ENCODE results near the gene TRMT61A.
A peak's percentile ranks its signal among the peaks of the same experiment; 100 is the strongest.
"Not testable (repeated sequence)": the region's sequence is repeated elsewhere in the genome, so short reads cannot be mapped to it uniquely, and the experiment has no call there.

Gene TRMT61A

DNA sequence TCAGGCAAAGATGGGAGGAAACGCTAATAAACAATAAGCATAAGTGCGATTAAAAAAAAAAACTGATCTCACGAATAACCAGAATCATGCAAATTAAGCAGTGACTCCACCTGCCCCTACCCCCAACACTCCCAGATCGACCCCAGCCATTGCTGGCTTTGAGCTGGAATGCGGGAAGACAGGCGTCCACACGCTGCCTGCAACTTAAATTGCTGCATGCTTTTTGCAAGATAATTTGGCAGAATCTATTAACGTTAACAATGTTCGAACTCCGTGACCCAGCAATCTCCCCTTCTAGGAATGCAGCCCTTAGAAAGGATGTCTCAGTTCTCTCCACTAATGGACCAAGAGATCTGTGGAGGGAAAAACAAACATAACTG lies 5.4 kb upstream of the TRMT61A start:
- no peak for DNase-seq

DNA sequence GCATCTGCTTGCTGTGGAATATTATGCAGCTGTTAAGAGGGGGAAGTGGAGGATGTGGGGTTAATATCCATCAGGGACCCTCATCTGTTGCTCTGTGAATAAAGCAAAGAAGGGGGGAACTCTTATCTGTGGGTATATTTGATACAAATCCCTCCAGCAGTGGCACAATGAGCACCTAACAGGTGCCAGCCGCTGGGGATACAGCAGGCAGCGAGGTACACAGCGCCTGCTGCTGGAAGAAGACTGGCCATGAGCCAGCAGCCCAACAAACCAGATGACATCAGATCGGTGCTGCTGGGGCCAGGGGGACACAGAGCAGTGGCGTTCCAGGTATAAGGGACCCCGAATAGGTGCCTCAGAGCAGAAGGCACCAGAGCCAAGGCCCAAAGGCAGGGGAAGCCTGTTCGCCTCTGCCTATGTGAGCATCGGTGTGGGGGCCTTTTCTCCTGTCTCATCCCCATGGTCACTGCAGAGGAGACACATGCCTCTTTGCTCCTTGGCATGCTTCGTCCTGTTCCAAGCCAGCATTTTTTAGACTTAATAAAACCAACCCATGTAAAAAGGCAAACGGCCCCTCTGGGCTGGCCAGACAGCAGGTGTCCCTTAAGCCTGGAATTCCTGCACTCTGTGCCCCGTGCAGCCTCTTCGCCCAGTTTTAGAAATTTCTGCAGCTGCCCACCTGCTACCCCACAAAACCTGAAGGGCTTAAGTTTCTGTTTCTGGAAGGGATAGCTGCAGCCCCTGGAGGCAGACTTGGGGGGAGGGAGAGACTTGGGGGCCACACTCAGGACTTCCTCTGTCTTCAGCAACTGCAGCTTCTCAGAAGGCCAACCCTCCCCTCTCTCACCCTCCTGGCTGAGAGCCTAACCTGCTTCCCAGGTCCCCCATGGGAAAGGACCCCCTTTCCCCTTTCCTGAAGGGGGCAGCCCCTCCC lies 4.7 kb upstream of the TRMT61A start:
- DNase-seq, result no peak

DNA sequence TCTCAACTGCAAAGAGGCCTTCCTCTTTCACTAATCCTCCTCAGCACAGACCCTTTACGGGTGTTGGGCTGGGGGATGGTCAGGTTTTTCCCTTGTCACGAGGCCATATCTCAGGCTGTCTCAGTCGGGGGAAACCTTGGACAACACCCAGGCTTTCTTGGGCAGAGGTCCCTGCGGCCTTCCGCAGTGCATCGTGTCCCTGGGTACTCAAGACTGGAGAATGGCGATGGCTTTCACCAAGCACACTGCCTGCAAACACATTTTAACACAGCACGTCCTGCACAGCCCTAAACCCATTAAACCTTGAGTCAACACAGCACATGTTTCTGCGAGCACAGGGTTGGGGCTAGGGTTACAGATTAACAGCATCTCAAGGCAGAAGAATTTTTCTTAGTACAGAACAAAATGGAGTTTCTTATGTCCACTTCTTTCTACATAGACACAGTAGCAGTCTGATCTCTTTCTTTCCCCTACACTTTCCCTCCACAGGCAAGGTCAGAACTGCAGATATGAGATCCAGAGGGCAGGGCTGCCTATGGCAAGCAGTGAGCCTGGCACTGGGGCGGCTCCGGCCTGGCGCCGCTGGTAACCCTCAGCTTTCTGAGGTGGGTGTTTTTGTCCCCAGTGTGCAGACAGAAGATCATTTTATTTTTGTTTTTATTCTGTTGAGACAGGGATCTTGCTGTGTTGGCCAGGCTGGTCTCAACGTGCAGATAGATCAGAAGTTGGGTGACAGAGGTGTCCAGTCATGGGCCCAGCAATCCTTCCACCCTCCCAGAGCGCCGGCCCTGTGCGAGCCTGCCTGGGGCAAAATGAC lies 3.4 kb upstream of the TRMT61A start:
- DNase-seq, result not testable (repeated sequence)

DNA sequence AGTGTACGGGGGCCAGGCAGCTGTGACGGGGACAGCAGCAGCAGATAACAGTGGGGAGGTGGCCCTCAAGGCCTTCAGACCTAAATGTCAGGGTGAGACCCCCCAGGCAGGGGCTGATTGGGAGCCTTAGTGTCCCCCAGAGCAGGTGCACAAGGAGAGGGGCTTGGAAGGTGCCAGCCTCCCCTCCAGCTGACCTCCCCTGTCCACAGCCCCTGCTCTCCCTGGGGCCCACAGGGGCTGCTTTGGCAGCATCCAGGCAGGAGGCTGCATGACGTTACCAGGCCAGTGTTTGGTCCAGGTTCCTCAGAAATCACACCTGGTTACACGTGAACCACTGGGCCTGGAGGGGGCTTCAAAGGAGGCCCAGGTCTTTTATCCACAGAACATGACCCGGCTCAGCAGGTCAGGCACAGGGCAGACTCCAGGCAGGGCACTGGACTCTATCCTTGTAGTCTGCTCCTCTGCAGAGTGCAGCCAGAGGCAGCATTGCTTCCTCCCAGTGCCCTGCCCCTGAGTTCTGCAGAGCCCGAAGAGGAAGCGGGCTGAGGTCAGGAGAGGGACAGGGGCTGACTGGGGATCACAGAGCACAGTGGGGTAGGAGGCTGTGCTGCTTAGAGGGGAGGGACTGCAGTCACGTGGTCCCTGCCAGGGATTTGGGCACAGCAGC lies 2.6 kb upstream of the TRMT61A start:
- no peak for DNase-seq

DNA sequence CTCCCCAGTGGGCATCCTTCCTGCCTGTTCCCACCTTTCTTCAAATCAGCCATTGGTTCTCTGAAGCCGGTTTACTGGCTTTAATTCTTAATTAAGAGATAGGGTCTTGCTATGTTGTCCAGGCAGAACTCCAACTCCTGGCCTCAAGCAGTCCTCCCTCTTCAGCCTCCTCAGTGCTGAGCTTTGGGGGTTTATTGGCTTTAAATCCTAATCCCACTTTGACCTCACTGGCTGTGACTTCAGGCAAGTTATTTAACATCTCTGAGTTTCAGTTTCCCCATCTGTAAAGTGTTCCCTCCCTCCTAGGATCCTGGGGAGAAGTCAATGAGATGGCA lies 2.1 kb upstream of the TRMT61A start:
- DNase-seq, result no peak

DNA sequence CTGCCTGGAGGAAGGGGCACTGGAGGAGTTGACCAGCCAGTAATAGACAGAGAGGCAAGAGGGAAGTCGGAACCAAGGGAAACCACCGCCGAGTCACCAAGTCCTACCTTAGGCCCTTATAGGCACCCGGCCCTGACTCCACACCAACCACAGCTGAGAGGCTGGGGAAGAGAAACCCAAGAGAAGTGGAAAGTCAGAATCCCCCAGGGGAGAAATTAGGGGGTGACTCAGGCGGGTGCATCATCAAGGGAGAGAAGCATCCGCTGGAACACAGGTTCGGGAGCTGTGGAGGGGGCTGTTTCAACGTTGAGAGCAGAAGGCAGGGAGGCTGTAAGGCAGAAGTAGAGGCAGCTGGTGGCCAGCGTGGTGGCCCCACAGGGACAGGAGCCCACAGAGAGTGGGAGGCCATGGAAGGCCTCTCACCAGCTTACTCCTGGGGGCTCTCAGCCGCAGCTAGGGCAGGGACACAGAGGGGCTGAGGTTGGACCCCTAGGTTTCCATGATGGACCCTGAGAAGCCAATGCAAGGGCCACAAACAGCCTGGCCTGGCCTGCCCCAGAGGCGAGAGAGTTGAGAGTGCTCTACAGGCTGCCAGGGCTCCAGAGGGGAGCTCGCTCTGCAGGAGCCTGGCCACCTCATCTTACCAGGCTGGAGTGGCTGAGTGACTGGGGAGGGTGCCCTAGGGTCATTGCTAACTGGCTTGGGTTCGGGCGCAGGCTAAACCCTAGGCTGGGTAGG lies 1.4 kb upstream of the TRMT61A start:
- DNase-seq, result peak; percentile 79

DNA sequence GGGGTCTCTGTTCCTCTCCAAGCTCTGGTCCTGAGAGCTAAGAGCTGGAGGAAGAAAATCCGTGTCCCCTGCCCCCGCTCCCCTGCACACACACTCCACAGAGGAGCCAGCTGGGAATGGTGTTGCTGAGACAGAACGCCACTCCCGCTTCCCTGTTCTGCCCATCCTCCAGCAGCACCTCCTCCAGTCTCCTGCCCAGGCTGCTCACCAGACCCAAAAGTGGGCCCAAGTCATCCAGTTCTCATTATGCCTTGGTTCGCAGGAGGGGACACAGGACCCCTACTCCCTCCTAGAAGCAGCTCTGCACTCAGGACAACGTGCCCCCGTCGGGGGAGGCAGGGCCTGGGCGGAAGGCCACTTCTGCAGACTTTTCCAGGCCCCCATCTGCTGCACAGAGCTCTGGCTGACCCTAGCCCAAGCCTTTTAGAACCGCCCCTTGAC lies 830 bp upstream of the TRMT61A start:
- peak; percentile 20 for DNase-seq

DNA sequence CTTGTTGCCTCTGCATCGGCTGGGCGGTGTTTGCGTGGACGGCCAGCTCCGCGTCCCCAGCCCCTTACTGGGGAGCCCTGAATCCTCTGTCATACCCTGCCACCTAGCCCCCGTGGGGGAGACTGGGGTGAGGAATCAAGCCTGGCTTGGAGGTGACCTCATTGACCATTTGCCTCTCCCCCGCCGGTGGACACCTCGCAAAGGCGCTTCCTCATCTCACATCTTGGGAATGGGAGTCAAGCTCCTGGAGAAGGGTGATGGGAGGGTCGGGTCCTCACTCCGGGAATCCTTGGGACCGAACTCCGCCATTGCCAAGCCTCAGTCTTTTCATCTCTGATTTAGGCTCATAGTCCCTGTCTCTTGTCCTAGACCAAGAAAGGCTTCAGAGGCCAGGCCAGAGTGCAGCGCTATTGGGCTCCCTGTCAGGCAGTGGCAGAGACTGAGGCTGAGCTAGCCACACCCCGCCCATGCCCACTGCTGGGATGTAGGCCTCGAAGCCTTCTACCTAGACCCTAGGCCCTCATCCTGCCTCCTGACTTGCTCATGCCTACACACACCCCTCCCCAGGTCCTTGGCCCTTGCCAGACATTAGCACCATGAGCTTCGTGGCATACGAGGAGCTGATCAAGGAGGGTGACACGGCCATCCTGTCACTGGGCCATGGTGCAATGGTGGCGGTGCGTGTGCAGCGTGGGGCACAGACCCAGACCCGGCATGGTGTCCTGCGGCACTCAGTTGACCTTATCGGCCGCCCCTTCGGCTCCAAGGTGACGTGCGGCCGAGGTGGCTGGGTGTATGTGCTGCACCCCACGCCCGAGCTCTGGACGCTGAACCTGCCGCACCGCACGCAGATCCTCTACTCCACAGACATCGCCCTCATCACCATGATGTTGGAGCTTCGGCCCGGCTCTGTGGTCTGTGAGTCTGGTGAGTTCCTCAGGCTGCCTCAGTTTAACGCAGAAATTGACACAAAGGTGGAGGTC lies 678 bp downstream of the TRMT61A start:
- DNase-seq, result no peak

DNA sequence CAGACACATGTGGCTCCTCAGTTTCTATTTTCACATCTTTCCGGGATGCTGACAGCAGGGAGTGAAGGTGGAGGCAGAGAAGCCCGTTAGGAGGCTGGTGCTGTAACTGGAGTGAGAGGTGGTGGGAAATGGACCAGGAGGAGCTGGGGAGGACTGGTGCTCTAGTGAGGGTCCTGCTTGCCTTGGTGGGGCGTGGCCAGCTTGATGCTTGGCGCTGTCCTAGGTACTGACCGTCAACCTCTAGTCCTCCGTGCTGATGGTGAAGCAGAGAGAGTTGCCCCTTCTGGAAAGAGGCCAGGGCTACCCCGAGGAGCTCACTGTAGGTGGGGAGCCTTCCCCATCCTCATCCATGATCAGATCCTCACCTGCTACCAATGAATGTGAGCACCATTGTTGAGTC lies 1.4 kb downstream of the TRMT61A start:
- DNase-seq, result no peak

DNA sequence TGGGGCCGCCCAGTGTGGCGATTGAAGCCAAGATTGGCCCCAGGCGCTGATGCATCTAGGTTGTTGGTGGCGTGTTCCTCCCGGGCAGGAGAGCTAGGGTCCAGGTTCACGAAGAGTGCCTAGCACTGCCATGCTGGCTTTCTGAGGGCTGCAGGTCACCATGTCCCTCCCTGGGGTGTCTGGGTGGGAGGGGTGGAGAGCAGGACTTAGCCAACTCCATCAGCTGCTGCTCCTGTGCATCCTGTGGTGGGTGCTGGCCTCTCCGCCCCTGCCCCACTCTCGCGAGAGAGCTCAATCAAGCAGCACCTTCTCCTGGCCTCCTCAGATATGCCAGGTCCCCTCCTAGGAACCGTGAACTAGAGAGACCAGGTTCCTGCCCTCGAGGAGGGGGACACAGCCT lies 1.8 kb downstream of the TRMT61A start:
- DNase-seq, result no peak

DNA sequence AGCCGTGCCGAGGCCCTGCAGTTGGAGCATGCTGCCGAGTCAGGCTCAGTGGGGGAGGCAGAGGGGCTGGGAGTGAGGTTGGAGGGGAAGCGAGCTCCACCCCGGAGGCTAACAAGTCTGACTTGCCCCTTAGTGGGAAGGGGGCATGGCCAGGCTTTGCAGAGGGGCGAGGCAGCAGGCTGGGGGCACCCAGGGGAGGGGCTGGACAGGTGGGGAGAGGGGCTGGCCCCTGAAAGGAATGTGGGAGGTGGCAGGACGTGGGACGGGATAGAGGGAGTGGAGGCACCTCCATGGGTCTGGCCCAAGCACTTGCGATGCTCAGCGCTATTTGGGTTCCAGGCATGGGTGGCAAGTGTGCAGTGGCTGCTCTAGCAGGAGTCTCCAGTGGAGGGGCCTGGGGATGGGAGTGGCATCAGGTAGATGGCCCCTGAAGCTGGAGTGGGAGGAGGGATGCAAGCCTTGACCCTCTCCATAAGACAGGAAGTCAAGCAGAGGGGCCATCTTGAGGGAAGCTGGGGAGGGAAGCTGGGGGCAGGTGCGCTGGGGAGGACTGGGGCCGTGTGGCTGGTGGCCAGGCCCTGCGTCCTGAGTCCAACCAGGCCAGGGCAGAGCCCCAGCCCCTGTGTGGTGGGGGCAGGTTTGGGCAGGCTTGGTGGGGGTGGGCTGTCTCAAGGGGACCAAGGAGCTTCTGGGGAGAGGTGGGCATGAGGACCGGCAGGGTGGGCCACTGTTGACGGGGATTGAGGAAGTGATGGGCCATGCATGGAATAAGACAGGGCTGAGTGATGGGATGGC lies 2.6 kb downstream of the TRMT61A start:
- DNase-seq, result no peak

DNA sequence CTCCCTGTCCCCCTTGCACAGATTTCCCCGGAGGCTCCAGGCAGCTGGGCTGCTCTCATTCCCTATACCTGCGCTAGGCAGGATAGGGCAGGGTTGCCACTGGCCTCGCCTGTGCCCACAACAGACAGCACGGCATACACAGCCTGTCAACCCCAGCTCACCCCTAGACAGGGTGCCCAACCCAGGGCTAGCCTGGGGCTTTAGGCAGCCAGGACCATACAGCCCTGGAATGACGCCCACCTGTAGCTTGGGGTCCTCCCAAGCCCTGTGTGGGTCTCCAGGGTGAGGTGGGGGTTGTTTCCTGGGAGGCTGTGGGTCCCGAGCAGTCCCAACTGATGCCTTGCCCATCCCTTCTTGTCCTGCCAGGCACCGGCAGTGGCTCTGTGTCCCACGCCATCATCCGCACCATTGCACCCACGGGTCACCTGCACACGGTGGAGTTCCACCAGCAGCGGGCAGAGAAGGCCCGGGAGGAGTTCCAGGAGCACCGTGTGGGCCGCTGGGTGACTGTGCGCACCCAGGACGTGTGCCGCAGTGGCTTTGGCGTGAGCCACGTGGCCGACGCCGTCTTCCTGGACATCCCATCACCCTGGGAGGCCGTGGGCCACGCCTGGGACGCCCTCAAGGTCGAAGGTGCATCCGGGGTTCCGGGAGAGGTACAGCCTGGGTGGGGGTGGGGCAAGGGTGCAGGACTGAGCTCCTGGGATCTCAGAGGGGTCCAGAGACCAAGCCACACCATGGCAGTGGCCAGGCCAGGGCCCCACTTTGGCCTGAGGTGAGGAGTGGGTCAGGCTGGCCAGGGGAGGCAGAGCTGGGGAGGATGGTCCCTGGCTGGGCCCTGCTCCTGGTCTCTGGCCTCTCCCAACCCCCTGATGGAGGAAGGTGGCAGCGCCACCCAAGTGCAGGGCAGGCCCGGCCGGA lies 3.5 kb downstream of the TRMT61A start:
- DNase-seq, result no peak

DNA sequence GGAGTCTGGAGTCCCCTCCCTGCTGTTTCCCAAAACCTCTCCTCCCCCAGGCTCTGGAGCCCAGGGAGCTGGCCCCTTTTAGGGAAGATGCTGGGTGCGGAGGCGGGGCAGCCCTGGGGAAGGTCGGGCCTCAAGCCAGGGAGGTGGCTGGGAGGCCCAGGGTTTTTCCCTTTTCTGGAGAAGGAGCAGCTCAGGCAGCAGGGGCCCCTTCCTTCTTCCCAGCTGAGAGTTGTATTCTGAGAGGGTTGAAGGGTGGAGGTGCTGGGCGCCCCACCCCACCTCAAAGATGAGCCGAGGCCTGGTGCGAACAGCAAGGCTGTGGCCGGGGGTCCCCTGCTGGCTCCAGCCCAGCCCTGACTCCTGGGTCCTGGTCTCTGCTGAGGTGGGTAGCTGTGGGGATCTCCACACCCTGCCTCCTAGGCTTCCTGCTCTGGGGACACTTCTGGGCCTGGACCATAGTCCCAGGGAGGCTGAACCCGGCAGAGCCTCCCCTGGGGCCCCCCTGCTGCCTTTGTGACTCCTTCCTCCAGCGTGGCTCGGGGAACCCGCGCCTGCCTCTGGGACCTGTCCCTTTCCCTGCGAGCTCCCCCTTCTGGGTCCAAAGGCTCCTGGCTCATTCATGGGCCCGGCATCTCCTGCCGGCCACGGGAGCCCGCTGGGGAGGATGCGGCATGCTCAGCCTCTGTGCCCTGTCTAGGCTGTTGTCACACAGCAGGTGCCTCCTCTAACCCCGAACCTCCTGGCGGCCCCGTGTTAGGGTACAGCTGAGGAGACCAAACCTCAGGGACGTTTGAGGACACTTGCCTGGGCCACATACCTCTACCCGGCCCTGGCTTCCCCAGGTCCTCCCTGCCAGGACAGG lies 4.4 kb downstream of the TRMT61A start:
- no peak for DNase-seq

DNA sequence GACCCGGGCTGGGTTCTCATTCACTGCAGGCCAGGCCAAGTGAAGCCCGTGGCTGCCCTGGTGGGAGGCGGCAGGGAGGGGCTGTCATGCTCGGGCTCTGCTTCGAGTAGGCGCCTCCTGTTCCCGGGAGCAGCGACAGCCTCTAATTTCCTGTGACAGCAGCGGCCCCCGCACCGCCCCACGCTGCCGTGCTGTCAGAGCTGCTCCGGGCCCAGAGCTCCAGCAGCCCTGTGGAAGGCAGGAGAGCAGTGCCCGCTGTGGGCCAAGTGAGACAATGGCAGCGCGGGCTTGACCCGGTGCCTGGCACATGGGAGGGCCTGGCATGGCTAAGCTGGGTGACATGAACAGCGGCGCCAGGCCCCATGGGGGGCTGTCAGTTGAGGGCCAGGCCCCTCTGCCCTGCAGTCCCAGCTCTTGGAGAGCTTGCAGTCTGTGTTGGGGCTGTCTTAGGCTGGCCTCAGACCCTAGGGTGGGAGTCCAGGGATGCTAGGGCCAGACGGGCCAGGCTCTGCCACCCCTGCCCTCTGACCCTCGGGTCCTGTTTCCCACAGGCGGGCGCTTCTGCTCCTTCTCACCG lies 5.1 kb downstream of the TRMT61A start:
- DNase-seq, result no peak

DNA sequence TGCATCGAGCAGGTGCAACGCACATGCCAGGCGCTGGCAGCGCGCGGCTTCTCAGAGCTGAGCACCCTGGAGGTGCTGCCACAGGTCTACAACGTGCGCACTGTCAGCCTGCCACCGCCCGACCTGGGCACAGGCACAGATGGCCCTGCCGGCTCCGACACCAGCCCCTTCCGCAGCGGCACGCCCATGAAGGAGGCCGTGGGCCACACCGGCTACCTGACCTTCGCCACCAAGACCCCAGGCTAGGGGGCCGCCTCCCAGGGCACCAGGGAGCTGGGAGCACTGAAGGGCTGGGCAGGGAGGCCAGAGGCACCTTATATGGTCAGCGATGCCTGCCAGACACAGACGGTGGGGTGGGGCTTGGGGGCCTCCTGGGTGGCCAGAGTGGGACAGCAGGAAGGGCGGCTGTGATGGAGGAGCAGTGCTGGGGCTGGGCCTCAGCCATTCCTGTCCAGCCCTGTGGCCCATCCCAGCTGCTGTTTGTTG lies 5.6 kb downstream of the TRMT61A start:
- no peak for DNase-seq

DNA sequence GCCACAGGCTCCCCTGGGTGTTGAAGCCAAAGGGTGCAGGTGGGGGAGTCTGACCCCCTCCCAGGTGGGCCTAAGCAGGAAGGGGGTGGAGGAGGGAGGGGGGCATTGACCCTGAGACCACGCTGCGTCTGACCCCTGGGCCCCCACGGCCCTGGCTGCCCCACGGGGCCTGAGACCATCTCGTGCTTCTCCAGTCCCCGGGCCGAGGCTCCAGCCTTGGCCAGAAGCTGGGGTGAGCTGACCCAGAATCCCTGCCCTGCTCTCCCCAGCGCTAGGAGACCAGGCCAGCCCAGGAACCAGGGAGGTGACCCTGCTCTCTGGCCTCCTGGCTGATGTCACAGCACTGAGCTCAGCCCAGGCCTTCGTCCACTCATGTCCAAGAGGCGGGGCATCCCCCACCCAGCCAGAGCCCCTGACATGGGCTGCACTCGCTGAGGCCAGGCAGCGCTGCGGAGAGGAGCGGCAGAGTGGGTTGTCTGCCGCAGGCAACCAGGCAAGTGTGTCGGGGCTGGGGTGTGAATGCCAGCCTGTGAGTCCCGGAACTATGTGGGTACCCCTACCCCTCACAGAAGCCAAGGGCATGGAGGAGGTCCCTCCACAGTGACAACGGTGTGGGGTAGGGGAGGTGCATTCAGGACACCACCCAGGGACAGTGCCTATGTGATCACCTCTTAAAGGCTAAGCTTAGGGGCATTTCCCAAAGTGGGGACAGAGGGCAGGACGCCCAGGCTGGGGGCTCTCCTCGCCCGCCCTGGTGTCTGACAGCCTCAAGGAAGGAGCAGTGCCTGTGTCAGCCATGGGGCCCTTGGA lies 6.3 kb downstream of the TRMT61A start:
- no peak for DNase-seq

All from EL (cell line).